Daoy (cell line): ENCODE data around the gene C6orf58. TPM values are rescaled to one million over a fixed set of nuclear protein-coding genes. Genes with fewer than 3 reads are reported as not detected.
"Not testable (repeated sequence)": the region's sequence is repeated elsewhere in the genome, so short reads cannot be mapped to it uniquely, and the experiment has no call there.

Experiments
- DNase-seq: peaks from one replicate; pipeline ENCODE4 v3.0.0-alpha.2; 2015; ENCODE audit warnings: low read depth
- total RNA-seq: library from RNA; depleted of rRNA; stranded (reverse); fragments of >200 nt; shearing (Covaris generic); gene quantifications from 2 replicates; pipeline ENCODE4 v1.2.3, GENCODE V29; 2014; rRNA removed

C6orf58 gene
- total RNA-seq, 1 experiment from 2014 or later = 0.69 TPM

GRCh38 chr6:127590344-127590743 lies 13.4 kb downstream of the C6orf58 start:
- DNase-seq = no peak

GRCh38 chr6:127592964-127593363 lies 16.0 kb downstream of the C6orf58 start:
- no peak for DNase-seq

GRCh38 chr6:127593456-127593855 lies 16.5 kb downstream of the C6orf58 start:
- not testable (repeated sequence) for DNase-seq

- DNase-seq = peak; percentile 48
These were observed 29.2 kb downstream of the C6orf58 start for GRCh38 chr6:127606131-127606562.

GRCh38 chr6:127608554-127609270 lies 31.7 kb downstream of the C6orf58 start:
- no peak for DNase-seq

GRCh38 chr6:127618729-127619128 lies 41.8 kb downstream of the C6orf58 start:
- peak; percentile 43 for DNase-seq

- DNase-seq = no peak
These were observed 53.8 kb downstream of the C6orf58 start for GRCh38 chr6:127630800-127631199.

- DNase-seq = no peak
These were observed 57.2 kb downstream of the C6orf58 start for GRCh38 chr6:127634178-127634577.

GRCh38 chr6:127635091-127635490 lies 58.1 kb downstream of the C6orf58 start:
- no peak for DNase-seq

GRCh38 chr6:127637830-127638409 lies 60.9 kb downstream of the C6orf58 start:
- no peak for DNase-seq

Other genes with a start within 250 kb of the C6orf58 start
- 116 and 154 TPM in 2 replicates for gene ECHDC1, start 233.6 kb upstream of the C6orf58 start, total RNA-seq
- gene KIAA0408, start 117.8 kb upstream of the C6orf58 start, total RNA-seq = 1.9 and 5.9 TPM in 2 replicates